OCI-LY7 (cell line): ENCODE measurements around the gene SHROOM3.

ENCODE experiments used
- CTCF ChIP-seq: fragments of 200-600 bp; sonication (generic); conservative IDR thresholded peaks from 2 replicates; pipeline ENCODE4 v1.5.1; 2014; ENCODE audit warnings: mild to moderate bottlenecking, antibody characterized with exemption, low read length, moderate library complexity, mixed read lengths
- EZH2phosphoT487 ChIP-seq: fragments of 200-600 bp; sonication (generic); IDR thresholded peaks from 2 replicates; pipeline ENCODE4 v1.6.1; 2018; ENCODE audit warnings: low read depth, borderline replicate concordance, mild to moderate bottlenecking, mixed run types, antibody characterized with exemption, low read length, moderate library complexity, mixed read lengths

DNA sequence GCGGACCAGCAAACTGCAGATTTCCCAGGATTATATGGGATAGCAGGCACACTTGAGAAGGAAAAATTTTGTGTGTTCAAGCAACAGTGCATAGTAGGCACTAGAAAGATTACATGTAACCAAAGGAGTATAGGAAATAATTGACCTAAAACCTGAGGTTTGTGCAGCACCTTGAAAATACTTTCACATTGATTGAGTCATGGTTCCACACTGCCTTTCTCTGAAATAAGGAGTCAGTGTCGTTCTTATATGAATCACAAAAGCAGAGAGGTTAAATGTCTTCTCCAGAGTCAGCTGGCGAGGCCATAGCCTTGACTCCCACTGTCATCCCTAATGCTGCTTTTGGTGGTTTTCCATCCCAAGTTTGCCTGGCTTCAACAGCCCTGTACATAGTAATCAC lies 324.0 kb downstream of the SHROOM3 start:
- no peak for TF ChIP-seq CTCF
- TF ChIP-seq EZH2phosphoT487, result no peak
